A204.1 (cell line): ENCODE measurements around the gene STARD6.
"Not testable (repeated sequence)": the region's sequence is repeated elsewhere in the genome, so short reads cannot be mapped to it uniquely, and the experiment has no call there.

Source experiments
- FAIRE-seq: peaks from 2 replicates; lab custom pipeline; 2012; peaks lifted over from hg19 to GRCh38; lab: Jason Lieb, UNC

The STARD6 gene

GRCh38 chr18:54357660-54358494 is at the start of gene STARD6, which contains the start of gene C18orf54:
STARD6 (minus strand) TSS chr18:54357858; CDS start chr18:54354573, 3,285 bp downstream.
C18orf54 (plus strand) TSS chr18:54357906; CDS start chr18:54360573, 2,667 bp downstream.
- FAIRE-seq = no peak

GRCh38 chr18:54405290-54405689 is 47.6 kb upstream of the STARD6 start:
- no peak for FAIRE-seq

GRCh38 chr18:54396760-54397159 is 39.1 kb upstream of the STARD6 start:
- no peak for FAIRE-seq

- FAIRE-seq = no peak
These were observed 36.1 kb upstream of the STARD6 start for GRCh38 chr18:54393648-54394294.

GRCh38 chr18:54392543-54393023 is 34.9 kb upstream of the STARD6 start:
- FAIRE-seq = peak; percentile 77

GRCh38 chr18:54390838-54391237 is 33.2 kb upstream of the STARD6 start:
- FAIRE-seq = no peak

GRCh38 chr18:54389143-54389505 is 31.5 kb upstream of the STARD6 start:
- no peak for FAIRE-seq

- FAIRE-seq = no peak
These were observed 30.8 kb upstream of the STARD6 start for GRCh38 chr18:54388203-54389142.

- no peak for FAIRE-seq
These were observed 30.0 kb upstream of the STARD6 start for GRCh38 chr18:54387631-54388030.

GRCh38 chr18:54386800-54387495 is 29.3 kb upstream of the STARD6 start:
- FAIRE-seq = not testable (repeated sequence)

GRCh38 chr18:54386043-54386442 is 28.4 kb upstream of the STARD6 start:
- no peak for FAIRE-seq

- FAIRE-seq = no peak
These were observed 25.1 kb upstream of the STARD6 start for GRCh38 chr18:54382733-54383252.

- FAIRE-seq = no peak
These were observed 24.4 kb upstream of the STARD6 start for GRCh38 chr18:54382076-54382475.

- FAIRE-seq = peak; percentile 32
These were observed 24.0 kb upstream of the STARD6 start for GRCh38 chr18:54381640-54382039.

- FAIRE-seq = no peak
These were observed 20.4 kb upstream of the STARD6 start for GRCh38 chr18:54378057-54378456.

GRCh38 chr18:54360406-54360805 is 2.7 kb upstream of the STARD6 start:
- FAIRE-seq = no peak

- no peak for FAIRE-seq
These were observed 1.6 kb upstream of the STARD6 start for GRCh38 chr18:54359233-54359632.

GRCh38 chr18:54358495-54359040 is 910 bp upstream of the STARD6 start:
- no peak for FAIRE-seq

- no peak for FAIRE-seq
These were observed 487 bp downstream of the STARD6 start for GRCh38 chr18:54357082-54357659.

GRCh38 chr18:54351186-54351585 is 6.5 kb downstream of the STARD6 start:
- FAIRE-seq = no peak

- FAIRE-seq = no peak
These were observed 19.4 kb downstream of the STARD6 start for GRCh38 chr18:54338230-54338629.
